Esophagus muscularis mucosa (tissue), 4 donors: ENCODE data around the gene IL17B. TPM values are rescaled to one million over a fixed set of nuclear protein-coding genes. Genes with fewer than 3 reads are reported as not detected.

Source experiments
- DNase-seq: peaks from one replicate; pipeline ENCODE4 v3.0.0-alpha.2; 2017; ENCODE audit errors: extremely low spot score
- H3K27ac ChIP-seq, 4 donors: fragments of 200-600 bp; sonication (generic); replicated peaks in 1 of 4; 1 replicate in 3 of 4; 2 replicates in 1 of 4; pipeline ENCODE4 v1.5.1; 2016 to 2019; ENCODE audit warnings: mild to moderate bottlenecking in 1 of 4
- H3K27me3 ChIP-seq, 4 donors: fragments of 200-600 bp; sonication (generic); one replicate each; pipeline versions ENCODE4 v1.5.1 to v1.6.0; 2016 to 2019
- H3K36me3 ChIP-seq, 4 donors: fragments of 200-600 bp; sonication (generic); one replicate each; pipeline ENCODE4 v1.5.1; 2016 to 2019
- H3K4me1 ChIP-seq, 4 donors: fragments of 200-600 bp; sonication (generic); one replicate each; pipeline ENCODE4 v1.5.1; 2016 to 2019
- H3K4me3 ChIP-seq, 4 donors: fragments of 200-600 bp; sonication (generic); 1 replicate in 2 of 4; 2 replicates in 2 of 4; pipeline ENCODE4 v1.5.1; 2016 to 2019; ENCODE audit warnings: mild to moderate bottlenecking in 4 of 4, moderate library complexity in 1 of 4
- H3K9me3 ChIP-seq, 4 donors: fragments of 200-600 bp; sonication (generic); 1 replicate in 3 of 4; 2 replicates in 1 of 4; pipeline ENCODE4 v1.5.1; 2016 to 2019
- EP300 ChIP-seq: sonication (generic); formaldehyde crosslinking; IDR thresholded peaks from one replicate; pipeline ENCODE4 v1.6.1; 2017; ENCODE audit warnings: antibody characterized with exemption
- POLR2A ChIP-seq: fragments of 450-650 bp; IDR thresholded peaks from one replicate; pipeline ENCODE4 v1.6.1; 2017; ENCODE audit warnings: antibody characterized with exemption, moderate library complexity, mild to moderate bottlenecking, low read depth
- POLR2AphosphoS5 ChIP-seq, 2 donors: sonication (generic); formaldehyde crosslinking; IDR thresholded peaks; one replicate each; pipeline ENCODE4 v1.6.1; 2017; ENCODE audit warnings: antibody characterized with exemption in 2 of 2
- WGBS: methylation state at CpG from one replicate; pipeline ENCODE4 v1.1.5; 2018; 5-methylcytosine and 5-hydroxymethylcytosine counted together
- intact Hi-C: fragments of 100-400 bp; cut with DNase I; formaldehyde crosslinking; loops from one replicate; pipeline ENCODE4 v1.15.1; 2023
- total RNA-seq, 4 donors: library from RNA; depleted of rRNA; stranded (reverse); fragments of >200 nt; gene quantifications; one replicate each; pipeline versions ENCODE4 v1.1.0 to v1.2.1, GENCODE V29; 2016
- TF ChIP-seq, protein P1 (sequence below), 3 experiments: fragments of 200-600 bp in 2 of 3; fragments of 450-650 bp in 1 of 3; sonication (generic) in 2 of 3; IDR thresholded peaks; one replicate each; pipeline ENCODE4 v1.5.1; 2017 to 2019; ENCODE audit warnings: antibody characterized with exemption in 3 of 3, mild to moderate bottlenecking in 2 of 3, moderate library complexity in 1 of 3

IL17B gene
- 10 to 100 TPM in 2 of 4 donors, 1 to 10 TPM in 2; 2.5 to 20.3 (median 8.0) TPM for total RNA-seq

DNA sequence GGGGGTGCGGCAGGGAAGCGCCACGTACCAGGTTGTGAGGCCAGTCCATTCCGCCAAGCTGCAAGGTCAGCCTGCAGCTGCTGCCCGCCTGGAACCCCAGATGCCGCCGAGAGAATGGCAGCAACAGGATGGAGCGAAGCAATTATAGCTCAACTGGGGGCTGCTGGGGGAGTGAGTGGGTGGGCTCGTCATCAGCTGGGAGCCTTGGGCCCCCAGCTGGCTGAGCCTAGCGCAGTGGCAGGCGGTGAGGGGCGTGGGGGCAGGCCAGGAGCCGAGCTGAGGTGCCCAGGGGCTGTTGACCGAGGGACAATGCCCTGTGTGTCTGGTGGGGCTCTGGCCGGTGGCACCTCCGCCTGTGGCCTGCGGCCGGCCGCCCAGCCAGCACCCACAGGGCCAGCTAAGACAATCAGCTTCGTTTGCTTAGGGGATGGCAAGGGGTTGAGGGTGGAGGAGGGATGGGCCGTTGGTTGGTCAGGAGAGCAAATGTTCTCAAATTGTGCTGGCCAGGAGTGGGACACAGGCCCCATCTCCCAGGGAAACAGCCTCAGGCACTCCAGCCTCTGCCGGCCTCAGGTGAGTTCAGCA, at the start of gene IL17B:
TSS of gene IL17B (minus strand) at position 116 of the 585 bp plus-strand sequence. CDS start at position 49, 67 bp downstream.
- no peak for DNase-seq
- intact Hi-C loops, result no loop called here
- no peak for TF ChIP-seq POLR2AphosphoS5 (IDR thresholded peaks at IDR 0.05)
- TF ChIP-seq EP300, result no peak
- no peak for TF ChIP-seq POLR2A
- TF ChIP-seq, protein P1, sequence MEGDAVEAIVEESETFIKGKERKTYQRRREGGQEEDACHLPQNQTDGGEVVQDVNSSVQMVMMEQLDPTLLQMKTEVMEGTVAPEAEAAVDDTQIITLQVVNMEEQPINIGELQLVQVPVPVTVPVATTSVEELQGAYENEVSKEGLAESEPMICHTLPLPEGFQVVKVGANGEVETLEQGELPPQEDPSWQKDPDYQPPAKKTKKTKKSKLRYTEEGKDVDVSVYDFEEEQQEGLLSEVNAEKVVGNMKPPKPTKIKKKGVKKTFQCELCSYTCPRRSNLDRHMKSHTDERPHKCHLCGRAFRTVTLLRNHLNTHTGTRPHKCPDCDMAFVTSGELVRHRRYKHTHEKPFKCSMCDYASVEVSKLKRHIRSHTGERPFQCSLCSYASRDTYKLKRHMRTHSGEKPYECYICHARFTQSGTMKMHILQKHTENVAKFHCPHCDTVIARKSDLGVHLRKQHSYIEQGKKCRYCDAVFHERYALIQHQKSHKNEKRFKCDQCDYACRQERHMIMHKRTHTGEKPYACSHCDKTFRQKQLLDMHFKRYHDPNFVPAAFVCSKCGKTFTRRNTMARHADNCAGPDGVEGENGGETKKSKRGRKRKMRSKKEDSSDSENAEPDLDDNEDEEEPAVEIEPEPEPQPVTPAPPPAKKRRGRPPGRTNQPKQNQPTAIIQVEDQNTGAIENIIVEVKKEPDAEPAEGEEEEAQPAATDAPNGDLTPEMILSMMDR (IDR thresholded peaks at IDR 0.05), result no peak
- Histone ChIP-seq H3K9me3 (no peaks in the 10 kb centered on the region), H3K4me1 (peaks cover 36 to 70% (median 67%) of the 10 kb centered on the region in 4 donors), H3K36me3 (no peaks in the 10 kb centered on the region), H3K27ac (peak within 1 kb of the TSS; percentile 92 to 97 (median 96)), H3K4me3 (peak within 1 kb of the TSS; percentile 6 to 55 (median 10)), H3K27me3 (no peaks in the 10 kb centered on the region)
- 76% methylated on average over 9 of the region's 22 CpGs for WGBS

- no peak for DNase-seq
- Histone ChIP-seq H3K27ac (peak overlapping the region; percentile 94 to 98 (median 96)), H3K9me3 (no peaks in the 10 kb centered on the region), H3K4me1 (peaks cover 49 to 67% (median 57%) of the 10 kb centered on the region in 4 donors), H3K4me3 (no peak overlapping the region), H3K27me3 (no peaks in the 10 kb centered on the region), H3K36me3 (peaks cover 37 to 78% (median 61%) of the 10 kb centered on the region in 4 donors)
- intact Hi-C loops, result no loop called here
- TF ChIP-seq EP300, result no peak
- no peak for TF ChIP-seq POLR2AphosphoS5 (IDR thresholded peaks at IDR 0.05)
- TF ChIP-seq, protein P1 (IDR thresholded peaks at IDR 0.05), result no peak
- TF ChIP-seq POLR2A, result no peak
- 60% methylated on average over 5 of the region's 5 CpGs for WGBS
These were observed 48.9 kb upstream of the IL17B start for GRCh38 chr5:149428032-149428431.

GRCh38 chr5:149427374-149427773, 48.3 kb upstream of the IL17B start:
- DNase-seq, result no peak
- Histone ChIP-seq H3K27ac (peak overlapping the region; percentile 94 to 98 (median 96)), H3K9me3 (no peaks in the 10 kb centered on the region), H3K4me1 (peaks cover 55 to 73% (median 64%) of the 10 kb centered on the region in 4 donors), H3K4me3 (no peak overlapping the region), H3K27me3 (no peaks in the 10 kb centered on the region), H3K36me3 (peaks cover 37 to 85% (median 66%) of the 10 kb centered on the region in 4 donors)
- TF ChIP-seq POLR2A, result no peak
- peak in 1 of 2 donors; percentile 29 for TF ChIP-seq POLR2AphosphoS5 (IDR thresholded peaks at IDR 0.05)
- TF ChIP-seq, protein P1 (IDR thresholded peaks at IDR 0.05), result no peak
- 66% methylated on average over 4 of the region's 4 CpGs for WGBS
- intact Hi-C loops, result no loop called here

- WGBS, result 95% methylated on average over 2 of the region's 2 CpGs
- no peak for TF ChIP-seq POLR2AphosphoS5 (IDR thresholded peaks at IDR 0.05)
- TF ChIP-seq, protein P1 (IDR thresholded peaks at IDR 0.05), result no peak
- TF ChIP-seq POLR2A, result no peak
- TF ChIP-seq EP300, result no peak
- no peak for DNase-seq
- H3K9me3 ChIP-seq, result no peaks in the 10 kb centered on the region
- H3K4me1 ChIP-seq, result peaks cover 60 to 78% (median 68%) of the 10 kb centered on the region in 4 donors
- H3K27ac ChIP-seq, result peak overlapping the region; percentile 94 to 98 (median 96)
- H3K4me3 ChIP-seq, result no peak overlapping the region
- H3K36me3 ChIP-seq, result peaks cover 37 to 89% (median 71%) of the 10 kb centered on the region in 4 donors
- H3K27me3 ChIP-seq, result no peaks in the 10 kb centered on the region
- intact Hi-C loops, result no loop called here
These were observed 47.8 kb upstream of the IL17B start for GRCh38 chr5:149426931-149427330.
